HL-60 (cell line): ENCODE measurements around the gene WWP2.
"Not testable (repeated sequence)": the region's sequence is repeated elsewhere in the genome, so short reads cannot be mapped to it uniquely, and the experiment has no call there.

Experiments used
- CTCF ChIP-seq: IDR thresholded peaks from one replicate; pipeline ENCODE4 v1.5.1; 2011; ENCODE audit warnings: low read length, control low read depth, inconsistent platforms; ENCODE audit not compliant: insufficient read depth
- GABPA ChIP-seq: IDR thresholded peaks from 2 replicates; pipeline ENCODE4 v1.6.1; 2012; ENCODE audit warnings: low read depth

GRCh38 chr16:69950411-69950810 is 188.3 kb downstream of the WWP2 start:
- TF ChIP-seq GABPA, CTCF: not testable (repeated sequence)
